K562 (cell line): ENCODE measurements around the gene FUCA1. TPM values are rescaled to one million over a fixed set of nuclear protein-coding genes. Genes with fewer than 3 reads are reported as not detected.

Experiments
- ATAC-seq: fragments of 200-7000 bp; cut with Tn5 transposase; 3 replicates; pipeline ENCODE4 v1.9.1; 2020; ENCODE audit warnings: moderate library complexity
- BruUV-seq: library from RNA; stranded (reverse); fragments of 400-500 nt; replicated peaks from 2 replicates; lab custom pipeline; 2021; lab: Mats Ljungman, UMichigan
- CTCF ChIA-PET: fragments of 300-600 bp; formaldehyde crosslinking; extraction: SDS; loops from one replicate; lab custom pipeline; 2021; ENCODE audit warnings: low intra/inter-chr PET ratio; lab: Yijun Ruan, JAX
- POLR2A ChIA-PET: fragments of 300-600, 350-650 bp; sonication (Branson Sonifier 250); formaldehyde crosslinking; extraction: SDS; loops from one replicate; lab custom pipeline; 2021; ENCODE audit warnings: antibody characterized with exemption, inconsistent platforms; lab: Yijun Ruan, JAX
- DNase-seq, 4 experiments: peaks; one replicate each; pipeline versions ENCODE4 v3.0.0 to v3.0.0-alpha.2; 2011 to 2018; ENCODE audit warnings: low spot score in 3 of 4, mixed read lengths in 3 of 4; ENCODE audit errors: extremely low read depth in 1 of 4
- FAIRE-seq: peaks from 2 replicates; lab custom pipeline; 2011; peaks lifted over from hg19 to GRCh38; lab: Jason Lieb, UNC
- H2AFZ ChIP-seq: 2 replicates; pipeline ENCODE4 v1.6.0; 2011; ENCODE audit warnings: low read depth, low read length, control low read depth, inconsistent platforms
- H3K27ac ChIP-seq: fragments of 200-600 bp; 3 replicates; pipeline ENCODE4 v1.8.0; 2011; ENCODE audit warnings: low read depth, mild to moderate bottlenecking, control low read depth, inconsistent platforms, low read length, moderate library complexity, mixed read lengths; ENCODE audit errors: extremely low read depth
- H3K27me3 ChIP-seq, 2 experiments: fragments of 300-600 bp in 1 of 2; 2 replicates in 1 of 2; 3 replicates in 1 of 2; pipeline versions ENCODE4 v1.6.0 to v1.8.0; 2011; ENCODE audit warnings: inconsistent platforms in 2 of 2, low read length in 2 of 2, mild to moderate bottlenecking in 1 of 2, mixed read lengths in 1 of 2, moderate library complexity in 1 of 2; ENCODE audit not compliant: control insufficient read depth in 2 of 2, insufficient read depth in 2 of 2
- H3K36me3 ChIP-seq: fragments of 300-600 bp; 3 replicates; pipeline ENCODE4 v1.8.0; 2011; ENCODE audit warnings: mild to moderate bottlenecking, low read length, inconsistent platforms; ENCODE audit not compliant: control insufficient read depth, insufficient read depth
- H3K4me1 ChIP-seq, 2 experiments: fragments of 200-600 bp in 1 of 2; replicated peaks in 1 of 2; 2 replicates in 1 of 2; 3 replicates in 1 of 2; pipeline versions ENCODE4 v1.5.1 to v1.8.0; 2011; ENCODE audit warnings: inconsistent platforms in 2 of 2, low read length in 2 of 2, mild to moderate bottlenecking in 1 of 2, mixed read lengths in 1 of 2, moderate library complexity in 1 of 2; ENCODE audit not compliant: control insufficient read depth in 2 of 2, insufficient read depth in 2 of 2
- H3K4me2 ChIP-seq: 2 replicates; pipeline ENCODE4 v1.6.1; 2011; ENCODE audit warnings: low read length, control low read depth, inconsistent platforms, mixed read lengths; ENCODE audit not compliant: insufficient read depth
- H3K4me3 ChIP-seq: fragments of 200-600 bp; sonication (generic), shearing (Covaris generic); 2 replicates; pipeline ENCODE4 v1.5.1; 2016; ENCODE audit warnings: control low read depth, inconsistent platforms
- H3K79me2 ChIP-seq: fragments of 200-600 bp; 3 replicates; pipeline ENCODE4 v1.8.0; 2011; ENCODE audit warnings: low read length, inconsistent platforms; ENCODE audit not compliant: control insufficient read depth, insufficient read depth
- H3K9ac ChIP-seq, 2 experiments: 2 replicates each; pipeline versions ENCODE4 v1.6.0 to v1.6.1; 2011; ENCODE audit warnings: low read depth in 2 of 2, low read length in 2 of 2, control low read depth in 1 of 2, inconsistent platforms in 1 of 2, mild to moderate bottlenecking in 1 of 2, mixed read lengths in 1 of 2; ENCODE audit not compliant: insufficient read depth in 1 of 2
- H3K9me1 ChIP-seq: one replicate; pipeline ENCODE4 v1.6.0; 2011; ENCODE audit warnings: inconsistent platforms, mild to moderate bottlenecking, low read length, moderate library complexity; ENCODE audit not compliant: control insufficient read depth, insufficient read depth
- H3K9me3 ChIP-seq: replicated peaks from 2 replicates; pipeline ENCODE4 v1.5.1; 2011; ENCODE audit warnings: low read depth, low read length, inconsistent platforms; ENCODE audit not compliant: control insufficient read depth, insufficient read depth
- H4K20me1 ChIP-seq: replicated peaks from 2 replicates; pipeline ENCODE4 v1.6.1; 2011; ENCODE audit warnings: low read length, inconsistent platforms, mixed read lengths; ENCODE audit not compliant: control insufficient read depth, insufficient read depth
- ARID4B ChIP-seq: sonication (generic); formaldehyde crosslinking; IDR thresholded peaks from 2 replicates; pipeline ENCODE4 v1.8.0; 2022; ENCODE audit warnings: mild to moderate bottlenecking, missing genetic modification reagents
- BCOR ChIP-seq: fragments of 450-650 bp; IDR thresholded peaks from 2 replicates; pipeline ENCODE4 v1.6.1; 2016
- CAMTA2 ChIP-seq: fragments of 250-450 bp; sonication (Bioruptor Pico); conservative IDR thresholded peaks from 2 replicates; pipeline ENCODE4 v1.5.1; 2022
- DPF2 ChIP-seq: fragments of 450-650 bp; IDR thresholded peaks from 2 replicates; pipeline ENCODE4 v1.6.1; 2016
- FOXA1 ChIP-seq: fragments of 450-650 bp; IDR thresholded peaks from 2 replicates; pipeline ENCODE4 v1.6.1; 2016; ENCODE audit warnings: mild to moderate bottlenecking, borderline replicate concordance
- ILK ChIP-seq: fragments of 450-650 bp; IDR thresholded peaks from 2 replicates; pipeline ENCODE4 v1.6.1; 2016; ENCODE audit warnings: missing genetic modification characterization, low read depth, mild to moderate bottlenecking, missing compliant biosample characterization, moderate library complexity, borderline replicate concordance
- SPI1 ChIP-seq: IDR thresholded peaks from 2 replicates; pipeline ENCODE4 v1.6.1; 2011; ENCODE audit warnings: low read depth, low read length, control low read depth, borderline replicate concordance
- ZNF583 ChIP-seq: fragments of 250-450 bp; sonication (Bioruptor Pico); IDR thresholded peaks from 2 replicates; pipeline ENCODE4 v1.4.0; 2020
- ZNF780A ChIP-seq: fragments of 250-450 bp; sonication (Bioruptor Pico); IDR thresholded peaks from 2 replicates; pipeline ENCODE4 v1.5.0; 2021; ENCODE audit warnings: mild to moderate bottlenecking
- WGBS: fragments of 100-300 bp; shearing (Covaris generic); methylation state at CpG from one replicate; pipeline ENCODE4 v1.1.6; 2016; ENCODE audit warnings: low coverage, mixed read lengths; ENCODE audit not compliant: insufficient coverage; ENCODE audit errors: missing lambda C conversion rate; 5-methylcytosine and 5-hydroxymethylcytosine counted together
- in situ Hi-C: fragments of 300-500 bp; cut with MboI; formaldehyde crosslinking; loops from 4 replicates; pipeline ENCODE4 v1.15.0; 2018; ENCODE audit warnings: inconsistent platforms, mixed read lengths
- intact Hi-C: fragments of 100-400 bp; cut with micrococcal nuclease; formaldehyde crosslinking; loops from 2 replicates; pipeline ENCODE4 v1.14.2; 2022
- polyA plus RNA-seq, 8 experiments: library from polyadenylated mRNA; depleted of rRNA in 4 of 8; stranded (reverse) in 5 of 8; unstranded in 3 of 8; fragments of >200 nt; fragmentation: Nextera tagmentation in 2 of 8; fragmentation: Illumina TruSeq in 1 of 8; extraction: Ambion mirVana in 2 of 8; extraction: Trizol in 1 of 8; gene quantifications; 2 replicates each; pipeline versions ENCODE4 v1.2.1 to v1.2.3, GENCODE V29; 2011 to 2014; ENCODE audit warnings: inconsistent platforms in 1 of 8, missing spikeins in 1 of 8
- total RNA-seq, 7 experiments: library from RNA; depleted of rRNA in 6 of 7; stranded (reverse); fragments of >200 nt in 6 of 7; fragmentation: Illumina TruSeq in 2 of 7; extraction: Trizol in 2 of 7; gene quantifications; 2 replicates each; pipeline versions ENCODE4 v1.2.1 to v1.2.3, GENCODE V29; 2011 to 2021; ENCODE audit warnings: low replicate concordance in 1 of 7
- TF ChIP-seq, protein P1 (sequence below), 2 experiments: IDR thresholded peaks; 2 replicates each; pipeline ENCODE4 v1.6.1; 2011; ENCODE audit warnings: borderline replicate concordance in 1 of 2, control low read depth in 1 of 2, low read depth in 1 of 2, low read length in 1 of 2, mild to moderate bottlenecking in 1 of 2, mixed read lengths in 1 of 2, moderate library complexity in 1 of 2; ENCODE audit not compliant: insufficient read depth in 1 of 2, insufficient read length in 1 of 2, poor library complexity in 1 of 2, severe bottlenecking in 1 of 2; ENCODE audit errors: extremely low read depth in 1 of 2

The FUCA1 gene
- total and polyA plus RNA-seq, 9 of the 15 experiments (the other 6 are each of a cell fraction or from before 2014, with no cell fraction given), result 7.0 to 20.5 (median 13.5) TPM

- Histone ChIP-seq H3K79me2 (no peaks in the 10 kb centered on the region), H3K9me1 (no peaks in the 10 kb centered on the region), H3K27ac (no peak overlapping the region), H3K4me1 (peaks cover 31 to 37% of the 10 kb centered on the region in 2 experiments), H3K4me3 (no peak overlapping the region), H3K27me3 (no peaks in the 10 kb centered on the region), H3K9ac (peak overlapping the region in 1 of 2 experiments; percentile 76; a peak in 2 of 4 replicates), H2AFZ (peak overlapping the region; percentile 69), H3K4me2 (no peak overlapping the region), H3K9me3 (no peaks in the 10 kb centered on the region), H3K36me3 (no peaks in the 10 kb centered on the region), H4K20me1 (no peaks in the 10 kb centered on the region)
- no peak for TF ChIP-seq DPF2
- TF ChIP-seq ILK (tag), result no peak
- no peak for TF ChIP-seq ZNF583 (CRISPR knock-in tag)
- no peak for TF ChIP-seq ZNF780A (CRISPR knock-in tag)
- TF ChIP-seq CAMTA2 (CRISPR knock-in tag), result no peak
- TF ChIP-seq BCOR, result no peak
- TF ChIP-seq, protein P1, sequence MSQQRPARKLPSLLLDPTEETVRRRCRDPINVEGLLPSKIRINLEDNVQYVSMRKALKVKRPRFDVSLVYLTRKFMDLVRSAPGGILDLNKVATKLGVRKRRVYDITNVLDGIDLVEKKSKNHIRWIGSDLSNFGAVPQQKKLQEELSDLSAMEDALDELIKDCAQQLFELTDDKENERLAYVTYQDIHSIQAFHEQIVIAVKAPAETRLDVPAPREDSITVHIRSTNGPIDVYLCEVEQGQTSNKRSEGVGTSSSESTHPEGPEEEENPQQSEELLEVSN (IDR thresholded peaks at IDR 0.05; ENCODE audit: borderline replicate concordance in 1 of 2, extremely low read depth in 1 of 2, insufficient read depth in 1 of 2, insufficient read length in 1 of 2, low read depth in 1 of 2, low read length in 1 of 2, poor library complexity in 1 of 2, severe bottlenecking in 1 of 2), result peak in 1 of 2 experiments; percentile 8
- no peak for TF ChIP-seq ARID4B
- no peak for TF ChIP-seq FOXA1
- TF ChIP-seq SPI1, result peak; percentile 84
- no TSS peak for BruUV-seq
- intact Hi-C loops (no loop called here), in situ Hi-C loops (loop anchor here (5.0 kb wide), 1 partner anchor 102 kb away; no protein-coding TSS in a partner anchor)
- 53% methylated on average over 10 of the region's 10 CpGs for WGBS
- ATAC-seq (peak; percentile 36), DNase-seq (no peak), FAIRE-seq (no peak)
- ChIA-PET CTCF (no interaction called here), POLR2A (interaction anchor here (0.6 to 1.8 kb wide), 5 partner anchors 11 to 131 kb away, joined by 3 to 8 read pairs (median 4); partner anchors contain the start of gene PITHD1)
These were observed 41.3 kb upstream of the FUCA1 start for GRCh38 chr1:23909412-23909811.
